Upper lobe of left lung (tissue), 6 donors: Measurements from ENCODE around the gene HACD2. TPM values are rescaled to one million over a fixed set of nuclear protein-coding genes. Genes with fewer than 3 reads are reported as not detected.
A peak's percentile ranks its signal among the peaks of the same experiment; 100 is the strongest.

Source experiments
- ATAC-seq, 2 donors: fragments of 200-7000 bp; cut with Tn5 transposase; one replicate each; pipeline ENCODE4 v1.9.1; 2022; ENCODE audit warnings: mild to moderate bottlenecking in 2 of 2, moderate library complexity in 2 of 2; ENCODE audit not compliant: low FRiP score in 2 of 2
- DNase-seq, 2 donors: peaks; one replicate each; pipeline ENCODE4 v3.0.0-alpha.2; 2019 to 2020
- H3K27ac ChIP-seq, 4 donors: fragments of 200-600 bp; sonication (generic); one replicate each; pipeline ENCODE4 v1.5.1; 2016 to 2019
- H3K27me3 ChIP-seq, 4 donors: fragments of 200-600 bp; sonication (generic); one replicate each; pipeline ENCODE4 v1.5.1; 2017 to 2019
- H3K36me3 ChIP-seq, 4 donors: fragments of 200-600 bp; sonication (generic); one replicate each; pipeline ENCODE4 v1.5.1; 2016 to 2019
- H3K4me1 ChIP-seq, 4 donors: fragments of 200-600 bp; sonication (generic); one replicate each; pipeline ENCODE4 v1.5.1; 2018 to 2019
- H3K4me3 ChIP-seq, 4 donors: fragments of 200-600 bp; sonication (generic); one replicate each; pipeline ENCODE4 v1.5.1; 2017 to 2019; ENCODE audit warnings: mild to moderate bottlenecking in 2 of 4, moderate library complexity in 1 of 4
- H3K9me3 ChIP-seq, 4 donors: fragments of 200-600 bp; sonication (generic); one replicate each; pipeline ENCODE4 v1.5.1; 2018 to 2019
- EP300 ChIP-seq, 4 donors: sonication (generic); formaldehyde crosslinking; IDR thresholded peaks; one replicate each; pipeline ENCODE4 v1.5.1; 2017; ENCODE audit warnings: antibody characterized with exemption in 4 of 4, control low read depth in 2 of 4
- POLR2A ChIP-seq, 4 donors: fragments of 450-650 bp; IDR thresholded peaks; one replicate each; pipeline ENCODE4 v1.5.1; 2016 to 2017; ENCODE audit warnings: antibody characterized with exemption in 4 of 4, mild to moderate bottlenecking in 2 of 4
- POLR2AphosphoS5 ChIP-seq, 2 donors: sonication (generic); formaldehyde crosslinking; IDR thresholded peaks; one replicate each; pipeline ENCODE4 v1.5.1; 2017; ENCODE audit warnings: antibody characterized with exemption in 2 of 2
- WGBS, 2 donors: methylation state at CpG; one replicate each; pipeline ENCODE4 v1.1.5; 2017 to 2018; 5-methylcytosine and 5-hydroxymethylcytosine counted together
- total RNA-seq, 6 donors: library from RNA; depleted of rRNA in 4 of 6; stranded (reverse); fragments of >200 nt in 4 of 6; gene quantifications; one replicate each; pipeline versions ENCODE4 v1.1.0 to v1.2.1, GENCODE V29; 2016 to 2021
- TF ChIP-seq, protein P1 (sequence below), 6 experiments: fragments of 450-650 bp in 4 of 6; fragments of 200-600 bp in 2 of 6; sonication (generic) in 2 of 6; IDR thresholded peaks; one replicate each; pipeline ENCODE4 v1.5.1; 2016 to 2019; ENCODE audit warnings: antibody characterized with exemption in 6 of 6
- donor health status: DM: no; HTN: no; CAD: no; lungs with moderate emphysema.
- donor health status: DM: no; HTN: yes; CAD: no; lungs with severe emphysema.

Gene HACD2
- total RNA-seq, 6 donors from 2014 or later, result 12.5 to 60.4 (median 39.1) TPM

DNA sequence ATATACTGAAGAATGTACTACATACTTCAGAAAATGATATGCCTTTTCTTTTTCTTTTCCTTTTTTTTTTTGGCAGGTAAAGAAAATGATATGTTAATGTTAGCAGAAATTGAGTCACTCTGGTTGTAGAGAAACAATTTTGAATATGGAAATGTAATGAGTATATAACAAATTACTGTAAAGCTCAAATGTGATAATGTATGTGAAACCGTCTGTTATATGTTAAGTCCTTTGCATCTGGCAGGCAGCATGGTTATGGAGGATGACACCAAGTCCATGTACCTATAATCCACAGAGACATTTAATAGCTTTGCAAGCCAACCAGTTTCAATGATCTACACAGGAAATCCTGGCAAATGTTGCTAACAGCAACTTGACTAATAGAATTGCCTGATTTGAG is 58.4 kb downstream of the HACD2 start:
- Histone ChIP-seq H3K4me3 (no peak overlapping the region), H3K36me3 (peaks cover 4 to 27% (median 7%) of the 10 kb centered on the region in 4 donors), H3K4me1 (peaks cover 0 to 5% (median 2%) of the 10 kb centered on the region in 4 donors), H3K9me3 (no peaks in the 10 kb centered on the region), H3K27ac (no peak overlapping the region), H3K27me3 (no peaks in the 10 kb centered on the region)
- no peak for TF ChIP-seq POLR2AphosphoS5 (IDR thresholded peaks at IDR 0.05)
- TF ChIP-seq, protein P1, sequence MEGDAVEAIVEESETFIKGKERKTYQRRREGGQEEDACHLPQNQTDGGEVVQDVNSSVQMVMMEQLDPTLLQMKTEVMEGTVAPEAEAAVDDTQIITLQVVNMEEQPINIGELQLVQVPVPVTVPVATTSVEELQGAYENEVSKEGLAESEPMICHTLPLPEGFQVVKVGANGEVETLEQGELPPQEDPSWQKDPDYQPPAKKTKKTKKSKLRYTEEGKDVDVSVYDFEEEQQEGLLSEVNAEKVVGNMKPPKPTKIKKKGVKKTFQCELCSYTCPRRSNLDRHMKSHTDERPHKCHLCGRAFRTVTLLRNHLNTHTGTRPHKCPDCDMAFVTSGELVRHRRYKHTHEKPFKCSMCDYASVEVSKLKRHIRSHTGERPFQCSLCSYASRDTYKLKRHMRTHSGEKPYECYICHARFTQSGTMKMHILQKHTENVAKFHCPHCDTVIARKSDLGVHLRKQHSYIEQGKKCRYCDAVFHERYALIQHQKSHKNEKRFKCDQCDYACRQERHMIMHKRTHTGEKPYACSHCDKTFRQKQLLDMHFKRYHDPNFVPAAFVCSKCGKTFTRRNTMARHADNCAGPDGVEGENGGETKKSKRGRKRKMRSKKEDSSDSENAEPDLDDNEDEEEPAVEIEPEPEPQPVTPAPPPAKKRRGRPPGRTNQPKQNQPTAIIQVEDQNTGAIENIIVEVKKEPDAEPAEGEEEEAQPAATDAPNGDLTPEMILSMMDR (IDR thresholded peaks at IDR 0.05), result no peak
- ATAC-seq (no peak), DNase-seq (no peak)
- WGBS, 2 donors, result 100% methylated on average over 1 of the region's 1 CpG

DNA sequence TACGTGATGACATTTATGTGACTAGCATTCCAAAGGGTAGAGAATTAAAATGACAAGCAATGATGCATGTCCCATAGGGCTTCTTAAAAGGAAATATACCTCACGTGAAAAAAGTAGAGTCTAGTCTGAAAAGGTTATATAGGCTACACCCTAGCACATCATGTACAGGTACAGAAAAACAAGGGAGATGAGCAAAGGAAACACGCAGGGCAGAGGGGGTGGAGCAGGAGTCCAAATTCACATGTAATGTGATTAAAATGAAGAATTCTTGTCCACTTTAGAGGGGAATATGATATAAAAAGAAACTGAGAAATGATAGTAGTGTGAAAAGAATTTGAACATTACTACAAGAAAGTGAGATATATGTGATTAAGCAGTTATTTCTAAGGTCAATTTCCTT is 59.4 kb downstream of the HACD2 start:
- Histone ChIP-seq H3K4me1 (peaks cover 0 to 5% (median 2%) of the 10 kb centered on the region in 4 donors), H3K9me3 (no peaks in the 10 kb centered on the region), H3K27me3 (no peaks in the 10 kb centered on the region), H3K4me3 (no peak overlapping the region), H3K27ac (no peak overlapping the region), H3K36me3 (peaks cover 4 to 27% (median 7%) of the 10 kb centered on the region in 4 donors)
- no peak for ATAC-seq
- DNase-seq, result no peak
- no peak for TF ChIP-seq POLR2AphosphoS5 (IDR thresholded peaks at IDR 0.05)
- TF ChIP-seq, protein P1 (IDR thresholded peaks at IDR 0.05), result no peak
- WGBS, 2 donors, result 91 to 92% methylated on average over 3 of the region's 3 CpGs

DNA sequence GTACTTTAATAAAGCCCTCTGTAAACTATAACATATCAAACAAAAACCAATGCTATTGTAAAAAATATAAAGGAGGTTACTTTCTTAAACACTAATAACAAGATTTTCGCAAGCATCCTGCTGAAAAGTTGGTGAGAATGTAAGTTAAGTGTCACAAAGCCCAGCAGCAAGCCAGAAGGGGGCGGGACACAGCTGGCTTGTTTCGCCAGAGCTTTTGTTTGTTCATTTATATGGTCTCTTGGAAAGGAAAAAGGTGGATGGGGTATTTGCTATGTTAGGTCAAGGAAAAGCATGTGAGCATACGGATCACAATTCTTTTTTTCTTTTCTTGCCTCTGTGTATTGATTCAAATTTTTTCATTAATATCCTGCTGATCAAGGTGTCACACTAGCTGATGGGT is 59.9 kb downstream of the HACD2 start:
- peaks cover 0 to 5% (median 2%) of the 10 kb centered on the region in 4 donors for H3K4me1 ChIP-seq
- WGBS, 2 donors, result 73 to 85% methylated on average over 4 of the region's 4 CpGs
- H3K27ac ChIP-seq, result no peak overlapping the region
- peaks cover 4 to 27% (median 7%) of the 10 kb centered on the region in 4 donors for H3K36me3 ChIP-seq
- no peak for ATAC-seq
- H3K9me3 ChIP-seq, result no peaks in the 10 kb centered on the region
- no peak for DNase-seq
- no peak overlapping the region for H3K4me3 ChIP-seq
- no peaks in the 10 kb centered on the region for H3K27me3 ChIP-seq
- no peak for TF ChIP-seq POLR2AphosphoS5 (IDR thresholded peaks at IDR 0.05)
- no peak for TF ChIP-seq POLR2A (IDR thresholded peaks at IDR 0.05)
- no peak for TF ChIP-seq EP300 (IDR thresholded peaks at IDR 0.05)
- TF ChIP-seq, protein P1 (IDR thresholded peaks at IDR 0.05), result no peak

DNA sequence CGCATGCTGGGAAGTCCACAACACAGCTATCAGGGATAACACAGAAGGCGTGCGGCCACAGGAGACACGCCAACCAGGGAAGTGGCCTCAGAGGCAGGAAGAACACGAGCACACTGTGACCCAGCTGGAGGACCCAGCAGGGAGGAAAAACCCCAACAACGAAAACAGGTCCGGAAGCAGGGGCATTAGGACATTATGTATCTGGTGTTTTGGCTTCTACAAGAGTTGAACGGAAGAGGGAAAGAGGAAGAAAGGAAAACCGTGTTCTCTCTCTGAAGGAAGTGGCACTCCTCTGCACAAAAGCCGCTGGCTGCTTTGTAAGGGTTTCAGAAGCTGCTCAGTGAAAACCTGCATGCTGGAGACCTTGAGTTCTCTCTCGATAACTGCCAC is 61.8 kb downstream of the HACD2 start:
- peak; percentile 51 to 73 for ATAC-seq
- peaks cover 4 to 27% (median 6%) of the 10 kb centered on the region in 4 donors for H3K36me3 ChIP-seq
- 49 to 67% methylated on average over 11 of the region's 11 CpGs for WGBS, 2 donors
- H3K27me3 ChIP-seq, result no peaks in the 10 kb centered on the region
- no peaks in the 10 kb centered on the region for H3K9me3 ChIP-seq
- no peak overlapping the region for H3K4me3 ChIP-seq
- no peak overlapping the region for H3K27ac ChIP-seq
- TF ChIP-seq, protein P1 (IDR thresholded peaks at IDR 0.05), result no peak
- no peak for TF ChIP-seq POLR2A (IDR thresholded peaks at IDR 0.05)
- TF ChIP-seq EP300 (IDR thresholded peaks at IDR 0.05), result no peak
- no peak for TF ChIP-seq POLR2AphosphoS5 (IDR thresholded peaks at IDR 0.05)
- peak in 1 of 2 donors; percentile 25 for DNase-seq
- H3K4me1 ChIP-seq, result peaks cover 0 to 5% (median 2%) of the 10 kb centered on the region in 4 donors

DNA sequence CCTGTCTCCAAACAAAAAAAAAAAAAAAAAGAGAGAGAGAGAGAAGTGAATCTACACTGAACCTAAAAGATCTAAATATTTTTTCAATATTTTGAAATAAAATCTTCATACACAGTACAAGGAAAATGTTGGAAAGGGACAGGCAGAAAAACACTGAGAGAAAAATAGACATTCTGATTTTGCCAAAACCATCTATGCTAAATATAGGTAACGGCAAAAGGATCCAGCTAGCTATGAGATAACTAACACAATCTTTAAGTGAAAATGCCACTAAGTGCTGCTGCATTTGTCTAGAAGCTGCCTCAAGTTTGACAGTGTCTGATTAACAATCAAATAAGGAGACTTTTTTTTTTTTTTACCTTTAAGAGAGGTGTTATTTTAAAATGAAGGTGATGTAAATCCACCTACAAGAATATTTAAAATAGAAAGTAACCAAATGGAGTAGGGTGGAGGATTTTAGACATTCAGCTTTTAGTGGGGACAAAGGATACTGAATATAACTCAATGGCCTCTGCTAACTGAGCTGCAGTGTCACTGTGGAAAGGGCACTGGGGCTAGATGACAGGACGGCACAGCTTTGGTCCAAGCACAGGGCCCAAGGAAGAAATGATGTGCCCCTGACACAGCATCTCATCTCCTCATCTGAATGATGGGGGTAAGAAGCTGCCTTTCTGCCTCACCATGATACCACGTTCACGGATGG is 62.4 kb downstream of the HACD2 start:
- peak in 1 of 2 donors; percentile 29 for ATAC-seq
- no peaks in the 10 kb centered on the region for H3K27me3 ChIP-seq
- 62 to 79% methylated on average over 4 of the region's 4 CpGs for WGBS, 2 donors

More for the DNA sequence above, 62.4 kb downstream of the HACD2 start:
- Histone ChIP-seq H3K4me1 (peaks cover 0 to 5% (median 2%) of the 10 kb centered on the region in 4 donors), H3K27ac (no peak overlapping the region), H3K9me3 (no peaks in the 10 kb centered on the region), H3K36me3 (peaks cover 1 to 23% (median 5%) of the 10 kb centered on the region in 4 donors), H3K4me3 (no peak overlapping the region)
- DNase-seq, result no peak
- TF ChIP-seq, protein P1 (IDR thresholded peaks at IDR 0.05), result no peak
- TF ChIP-seq EP300 (IDR thresholded peaks at IDR 0.05), result no peak
- TF ChIP-seq POLR2AphosphoS5 (IDR thresholded peaks at IDR 0.05), result no peak
- TF ChIP-seq POLR2A (IDR thresholded peaks at IDR 0.05), result no peak
